ENCODE data around the gene ALG3.

Gene ALG3

DNA sequence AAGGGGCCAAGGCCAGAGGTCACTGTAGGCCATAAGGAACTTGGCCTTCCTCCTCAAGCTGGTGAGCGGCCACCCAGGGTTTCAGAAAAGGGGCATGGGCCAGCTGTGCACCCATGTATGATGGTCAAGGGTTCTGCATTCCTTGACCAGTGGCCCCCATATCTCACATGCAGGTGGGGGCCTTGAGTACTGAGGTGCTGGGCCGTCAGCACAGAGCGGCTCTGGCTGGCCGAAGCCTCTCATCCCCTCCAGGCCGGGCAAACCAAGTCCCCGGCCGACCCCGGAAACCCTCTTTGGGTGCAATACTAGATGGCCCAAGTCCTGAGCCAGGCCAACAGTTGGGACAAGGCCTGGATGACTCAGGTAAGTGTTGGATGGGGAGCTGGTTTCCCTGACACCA lies 9.5 kb downstream of the ALG3 start:
- no peaks in the 10 kb centered on the region for H3F3A ChIP-seq (ENCODE audit: insufficient read depth, low read length)
- H3K9ac ChIP-seq (ENCODE audit: low read length), result no peak overlapping the region
- no peak overlapping the region for H3K4me3 ChIP-seq (ENCODE audit: low read length)
- TF ChIP-seq EZH2phosphoT487 (IDR thresholded peaks at IDR 0.05; ENCODE audit: low read length) (no peak), EZH2 (optimal IDR thresholded peaks at IDR 0.05; ENCODE audit: low read depth, low read length) (no peak)
- TF ChIP-seq, protein P1, sequence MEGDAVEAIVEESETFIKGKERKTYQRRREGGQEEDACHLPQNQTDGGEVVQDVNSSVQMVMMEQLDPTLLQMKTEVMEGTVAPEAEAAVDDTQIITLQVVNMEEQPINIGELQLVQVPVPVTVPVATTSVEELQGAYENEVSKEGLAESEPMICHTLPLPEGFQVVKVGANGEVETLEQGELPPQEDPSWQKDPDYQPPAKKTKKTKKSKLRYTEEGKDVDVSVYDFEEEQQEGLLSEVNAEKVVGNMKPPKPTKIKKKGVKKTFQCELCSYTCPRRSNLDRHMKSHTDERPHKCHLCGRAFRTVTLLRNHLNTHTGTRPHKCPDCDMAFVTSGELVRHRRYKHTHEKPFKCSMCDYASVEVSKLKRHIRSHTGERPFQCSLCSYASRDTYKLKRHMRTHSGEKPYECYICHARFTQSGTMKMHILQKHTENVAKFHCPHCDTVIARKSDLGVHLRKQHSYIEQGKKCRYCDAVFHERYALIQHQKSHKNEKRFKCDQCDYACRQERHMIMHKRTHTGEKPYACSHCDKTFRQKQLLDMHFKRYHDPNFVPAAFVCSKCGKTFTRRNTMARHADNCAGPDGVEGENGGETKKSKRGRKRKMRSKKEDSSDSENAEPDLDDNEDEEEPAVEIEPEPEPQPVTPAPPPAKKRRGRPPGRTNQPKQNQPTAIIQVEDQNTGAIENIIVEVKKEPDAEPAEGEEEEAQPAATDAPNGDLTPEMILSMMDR (IDR thresholded peaks at IDR 0.05; ENCODE audit: low read length), result no peak
- no peaks in the 10 kb centered on the region for H3K79me2 ChIP-seq (ENCODE audit: low read length)
- no peaks in the 10 kb centered on the region for H3K9me3 ChIP-seq (replicated peaks; ENCODE audit: insufficient read depth, low read length)
- no peak overlapping the region for H3K4me2 ChIP-seq (ENCODE audit: low read depth, low read length)
- 0 out of 2 replicates have a peak, but pooled peaks cover 11% of the 10 kb centered on the region for H3K36me3 ChIP-seq (replicated peaks; ENCODE audit: insufficient read depth, low read length)
- no peak overlapping the region for H3K27ac ChIP-seq (ENCODE audit: low read length)
- no peak for DNase-seq
- no peaks in the 10 kb centered on the region for H4K20me1 ChIP-seq (ENCODE audit: insufficient read depth, low read length)
- H3K9me2 ChIP-seq (replicated peaks; ENCODE audit: insufficient read depth, low read length), result no peaks in the 10 kb centered on the region
- no peaks in the 10 kb centered on the region for H3K4me1 ChIP-seq (ENCODE audit: low read length)
- peaks cover 13% of the 10 kb centered on the region for H3K27me3 ChIP-seq (replicated peaks; ENCODE audit: insufficient read depth, low read length)
- no peak overlapping the region for H2AFZ ChIP-seq (ENCODE audit: low read length)

DNA sequence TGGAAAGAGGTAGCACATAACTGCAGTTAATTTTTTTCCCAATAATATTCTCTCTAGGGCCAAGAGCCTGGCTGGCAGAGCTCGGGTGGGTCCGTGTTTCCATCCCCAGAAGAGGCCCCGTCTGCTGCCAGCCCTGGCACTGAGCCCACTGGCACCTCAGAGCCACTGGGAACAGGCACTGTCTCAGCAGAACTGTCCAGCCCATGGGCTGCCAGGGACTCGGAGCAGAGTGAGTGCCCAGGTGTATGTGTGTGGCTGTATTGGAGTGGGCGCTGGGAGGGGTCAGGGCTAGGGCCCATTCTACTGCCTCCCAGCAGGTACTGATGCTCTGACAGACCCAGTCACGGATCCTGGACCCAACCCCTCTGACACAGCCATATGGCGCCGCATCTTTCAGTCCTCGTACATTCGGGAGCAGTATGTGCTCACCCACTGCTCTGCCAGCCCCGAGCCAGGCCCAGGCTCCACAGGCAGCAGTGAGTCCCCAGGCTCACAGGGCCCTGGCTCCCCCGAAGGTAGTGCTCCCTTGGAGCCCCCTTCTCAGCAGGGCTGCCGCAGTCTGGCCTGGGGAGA lies 10.4 kb downstream of the ALG3 start:
- Histone ChIP-seq H3K4me1 (ENCODE audit: low read length) (no peaks in the 10 kb centered on the region), H3K9me3 (replicated peaks; ENCODE audit: insufficient read depth, low read length) (no peaks in the 10 kb centered on the region), H3K27ac (ENCODE audit: low read length) (no peak overlapping the region), H4K20me1 (ENCODE audit: insufficient read depth, low read length) (no peaks in the 10 kb centered on the region), H3K36me3 (replicated peaks; ENCODE audit: insufficient read depth, low read length) (0 out of 2 replicates have a peak, but pooled peaks cover 3% of the 10 kb centered on the region), H2AFZ (ENCODE audit: low read length) (no peak overlapping the region), H3K4me3 (ENCODE audit: low read length) (no peak overlapping the region), H3K79me2 (ENCODE audit: low read length) (no peaks in the 10 kb centered on the region), H3K9me2 (replicated peaks; ENCODE audit: insufficient read depth, low read length) (no peaks in the 10 kb centered on the region), H3F3A (ENCODE audit: insufficient read depth, low read length) (no peaks in the 10 kb centered on the region), H3K9ac (ENCODE audit: low read length) (no peak overlapping the region), H3K4me2 (ENCODE audit: low read depth, low read length) (no peak overlapping the region), H3K27me3 (replicated peaks; ENCODE audit: insufficient read depth, low read length) (peaks cover 22% of the 10 kb centered on the region)
- no peak for DNase-seq
- TF ChIP-seq, protein P1 (IDR thresholded peaks at IDR 0.05; ENCODE audit: low read length), result no peak
- no peak for TF ChIP-seq EZH2 (optimal IDR thresholded peaks at IDR 0.05; ENCODE audit: low read depth, low read length)
- no peak for TF ChIP-seq EZH2phosphoT487 (IDR thresholded peaks at IDR 0.05; ENCODE audit: low read length)

DNA sequence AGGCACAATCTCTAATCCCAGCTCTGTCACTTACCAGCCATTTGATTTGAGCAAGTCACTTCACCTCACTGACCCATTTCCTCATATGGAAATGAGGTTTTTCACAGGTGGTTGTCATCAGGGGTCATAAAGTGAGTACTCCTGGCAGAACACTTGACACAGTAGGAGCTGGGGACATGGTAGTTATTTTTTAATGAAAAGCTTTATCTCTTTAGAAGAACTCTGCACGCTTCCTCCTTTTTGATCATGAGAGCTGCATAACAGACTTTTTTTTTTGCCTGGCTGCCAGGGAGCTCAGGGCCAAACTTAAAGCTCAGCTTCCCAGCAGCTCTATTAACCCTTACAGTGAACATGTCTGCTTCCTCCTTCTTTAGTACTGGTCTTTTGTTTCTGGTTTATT lies 11.0 kb downstream of the ALG3 start:
- Histone ChIP-seq H3K36me3 (replicated peaks; ENCODE audit: insufficient read depth, low read length) (no peaks in the 10 kb centered on the region), H3K9ac (ENCODE audit: low read length) (no peak overlapping the region), H3K79me2 (ENCODE audit: low read length) (no peaks in the 10 kb centered on the region), H4K20me1 (ENCODE audit: insufficient read depth, low read length) (no peaks in the 10 kb centered on the region), H3F3A (ENCODE audit: insufficient read depth, low read length) (no peaks in the 10 kb centered on the region), H3K27ac (ENCODE audit: low read length) (no peak overlapping the region), H2AFZ (ENCODE audit: low read length) (no peak overlapping the region), H3K9me2 (replicated peaks; ENCODE audit: insufficient read depth, low read length) (no peaks in the 10 kb centered on the region), H3K4me2 (ENCODE audit: low read depth, low read length) (no peak overlapping the region), H3K4me3 (ENCODE audit: low read length) (no peak overlapping the region), H3K27me3 (replicated peaks; ENCODE audit: insufficient read depth, low read length) (peaks cover 27% of the 10 kb centered on the region), H3K9me3 (replicated peaks; ENCODE audit: insufficient read depth, low read length) (no peaks in the 10 kb centered on the region), H3K4me1 (ENCODE audit: low read length) (no peaks in the 10 kb centered on the region)
- TF ChIP-seq EZH2 (optimal IDR thresholded peaks at IDR 0.05; ENCODE audit: low read depth, low read length), result no peak
- TF ChIP-seq EZH2phosphoT487 (IDR thresholded peaks at IDR 0.05; ENCODE audit: low read length), result no peak
- TF ChIP-seq, protein P1 (IDR thresholded peaks at IDR 0.05; ENCODE audit: low read length), result no peak
- no peak for DNase-seq

Measured in MM.1S (cell line).